OCI-LY3 (cell line): Measurements from ENCODE around the gene RAI1.

Source experiments
- H2AFZ ChIP-seq: fragments of 200-600, 300-600 bp; shearing (Covaris generic); 2 replicates; pipeline ENCODE4 v1.6.0; 2014; ENCODE audit warnings: antibody characterized with exemption, low read depth, low read length
- H3K27ac ChIP-seq: fragments of 200-600, 300-600 bp; sonication (generic); 2 replicates; pipeline ENCODE4 v1.5.1; 2014; ENCODE audit warnings: mild to moderate bottlenecking, low read length, moderate library complexity, mixed read lengths
- H3K27me3 ChIP-seq: fragments of 200-600, 300-600 bp; sonication (generic); 2 replicates; pipeline ENCODE4 v1.6.1; 2014; ENCODE audit warnings: low read depth, low read length, mixed read lengths
- H3K36me3 ChIP-seq: fragments of 200-600, 300-600 bp; sonication (generic); replicated peaks from 2 replicates; pipeline ENCODE3; 2014; ENCODE audit warnings: low read depth, low read length, mixed read lengths
- H3K4me1 ChIP-seq: fragments of 300-600, 200-600 bp; sonication (generic); 2 replicates; pipeline ENCODE4 v1.6.1; 2014; ENCODE audit warnings: low read length, mixed read lengths
- H3K4me2 ChIP-seq: fragments of 200-600, 300-600 bp; sonication (generic); 2 replicates; pipeline ENCODE4 v1.6.1; 2014; ENCODE audit warnings: low read length, mixed read lengths
- H3K4me3 ChIP-seq: fragments of 300-600, 200-600 bp; sonication (generic); 2 replicates; pipeline ENCODE4 v1.5.1; 2014; ENCODE audit warnings: antibody characterized with exemption, mild to moderate bottlenecking, low read length, moderate library complexity
- H3K79me2 ChIP-seq: fragments of 300-600, 200-600 bp; shearing (Covaris generic); 2 replicates; pipeline ENCODE4 v1.6.1; 2014; ENCODE audit warnings: mild to moderate bottlenecking, low read length, mixed read lengths
- H3K9ac ChIP-seq: fragments of 300-600, 200-600 bp; shearing (Covaris generic); 2 replicates; pipeline ENCODE4 v1.6.0; 2014; ENCODE audit warnings: mild to moderate bottlenecking, low read length, moderate library complexity
- H3K9me3 ChIP-seq: fragments of 200-600, 300-600 bp; shearing (Covaris generic); 2 replicates; pipeline ENCODE4 v1.6.1; 2014; ENCODE audit warnings: low read length, mixed read lengths; ENCODE audit not compliant: insufficient read depth
- H4K20me1 ChIP-seq: fragments of 200-600, 300-600 bp; sonication (generic); 2 replicates; pipeline ENCODE4 v1.6.1; 2016; ENCODE audit warnings: low read length, mixed read lengths; ENCODE audit not compliant: insufficient read depth
- CTCF ChIP-seq: fragments of 200-600, 300-600 bp; sonication (generic); IDR thresholded peaks from 2 replicates; pipeline ENCODE4 v1.5.1; 2014; ENCODE audit warnings: antibody characterized with exemption, low read length, low read depth
- EZH2phosphoT487 ChIP-seq: fragments of 200-600 bp; shearing (Covaris generic); IDR thresholded peaks from 2 replicates; pipeline ENCODE4 v1.6.1; 2018; ENCODE audit warnings: antibody characterized with exemption, mixed run types, low read depth

Gene RAI1

GRCh38 chr17:17672453-17673368 lies 8.5 kb upstream of the RAI1 start:
- H3K4me2 ChIP-seq: peak overlapping the region; percentile 2; the same call in 1 of the 2 replicates

GRCh38 chr17:17675416-17675815 lies 5.8 kb upstream of the RAI1 start:
- Histone ChIP-seq H3K79me2 (no peaks in the 10 kb centered on the region), H4K20me1 (no peaks in the 10 kb centered on the region), H3K27ac (no peak overlapping the region), H3K27me3 (no peaks in the 10 kb centered on the region), H2AFZ (no peak overlapping the region), H3K9ac (no peak overlapping the region), H3K4me1 (peaks cover 9% of the 10 kb centered on the region), H3K9me3 (no peaks in the 10 kb centered on the region), H3K4me2 (no peak overlapping the region), H3K4me3 (no peak overlapping the region), H3K36me3 (no peaks in the 10 kb centered on the region)
- TF ChIP-seq CTCF (no peak), EZH2phosphoT487 (no peak)

More at GRCh38 chr17:17672453-17673368, 8.5 kb upstream of the RAI1 start:
- Histone ChIP-seq H3K9ac (no peak overlapping the region), H3K27me3 (no peaks in the 10 kb centered on the region), H3K9me3 (no peaks in the 10 kb centered on the region), H3K4me3 (no peak overlapping the region), H3K27ac (no peak overlapping the region), H2AFZ (no peak overlapping the region), H4K20me1 (no peaks in the 10 kb centered on the region), H3K79me2 (no peaks in the 10 kb centered on the region), H3K4me1 (peaks cover 9% of the 10 kb centered on the region), H3K36me3 (no peaks in the 10 kb centered on the region)
- TF ChIP-seq EZH2phosphoT487 (no peak), CTCF (no peak)

- H3K27me3 ChIP-seq: no peaks in the 10 kb centered on the region
- H3K4me2 ChIP-seq: no peak overlapping the region
- no peaks in the 10 kb centered on the region for H3K79me2 ChIP-seq
- no peaks in the 10 kb centered on the region for H4K20me1 ChIP-seq
- no peak for TF ChIP-seq EZH2phosphoT487
- TF ChIP-seq CTCF: no peak
- H3K9me3 ChIP-seq: no peaks in the 10 kb centered on the region
- peaks cover 9% of the 10 kb centered on the region for H3K4me1 ChIP-seq
- H3K36me3 ChIP-seq: no peaks in the 10 kb centered on the region
- no peak overlapping the region for H3K4me3 ChIP-seq
- H3K9ac ChIP-seq: no peak overlapping the region
- H3K27ac ChIP-seq: no peak overlapping the region
- no peak overlapping the region for H2AFZ ChIP-seq
Measured at GRCh38 chr17:17675925-17676534, 5.2 kb upstream of the RAI1 start.

GRCh38 chr17:17676752-17677151 lies 4.5 kb upstream of the RAI1 start:
- H3K27ac ChIP-seq: no peak overlapping the region

More at GRCh38 chr17:17676752-17677151, 4.5 kb upstream of the RAI1 start:
- Histone ChIP-seq H2AFZ (no peak overlapping the region), H3K4me3 (no peak overlapping the region), H3K4me1 (peaks cover 9% of the 10 kb centered on the region), H3K4me2 (no peak overlapping the region), H3K36me3 (no peaks in the 10 kb centered on the region), H3K79me2 (peaks cover 3% of the 10 kb centered on the region; the same call in 1 of the 2 replicates), H3K9ac (no peak overlapping the region), H3K27me3 (no peaks in the 10 kb centered on the region), H3K9me3 (no peaks in the 10 kb centered on the region), H4K20me1 (no peaks in the 10 kb centered on the region)
- TF ChIP-seq EZH2phosphoT487: no peak
- TF ChIP-seq CTCF: no peak
